Neural progenitor cell (in vitro differentiated cells): ENCODE data around the gene MYO16.

Source experiments
- EZH2 ChIP-seq: fragments of 200-600 bp; sonication (generic); IDR thresholded peaks from 2 replicates; pipeline ENCODE4 v1.6.1; 2017; ENCODE audit warnings: antibody characterized with exemption, mild to moderate bottlenecking, moderate library complexity
- TF ChIP-seq, protein P1 (sequence below): fragments of 200-600 bp; sonication (generic); IDR thresholded peaks from 2 replicates; pipeline ENCODE4 v1.5.1; 2017; ENCODE audit warnings: antibody characterized with exemption, mild to moderate bottlenecking

DNA sequence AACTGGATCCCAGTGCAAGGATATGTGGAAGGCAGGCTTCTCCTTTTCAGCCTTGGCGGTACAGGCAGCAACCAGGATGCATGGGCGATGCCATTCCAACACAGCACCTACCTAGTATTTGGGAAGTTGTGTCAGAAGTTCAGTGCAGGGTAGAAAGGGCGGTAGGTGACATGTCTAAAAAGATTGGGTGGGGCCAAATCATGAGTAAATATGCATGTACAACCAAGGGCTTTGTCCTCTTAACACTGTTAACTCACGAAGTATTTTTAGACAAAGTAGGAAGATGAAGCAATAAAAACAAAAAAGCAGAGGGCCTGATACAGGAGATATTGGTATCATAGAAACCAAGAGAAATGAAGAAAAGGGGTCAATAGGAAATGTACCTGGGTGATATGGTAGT is 392.1 kb downstream of the MYO16 start:
- TF ChIP-seq, protein P1, sequence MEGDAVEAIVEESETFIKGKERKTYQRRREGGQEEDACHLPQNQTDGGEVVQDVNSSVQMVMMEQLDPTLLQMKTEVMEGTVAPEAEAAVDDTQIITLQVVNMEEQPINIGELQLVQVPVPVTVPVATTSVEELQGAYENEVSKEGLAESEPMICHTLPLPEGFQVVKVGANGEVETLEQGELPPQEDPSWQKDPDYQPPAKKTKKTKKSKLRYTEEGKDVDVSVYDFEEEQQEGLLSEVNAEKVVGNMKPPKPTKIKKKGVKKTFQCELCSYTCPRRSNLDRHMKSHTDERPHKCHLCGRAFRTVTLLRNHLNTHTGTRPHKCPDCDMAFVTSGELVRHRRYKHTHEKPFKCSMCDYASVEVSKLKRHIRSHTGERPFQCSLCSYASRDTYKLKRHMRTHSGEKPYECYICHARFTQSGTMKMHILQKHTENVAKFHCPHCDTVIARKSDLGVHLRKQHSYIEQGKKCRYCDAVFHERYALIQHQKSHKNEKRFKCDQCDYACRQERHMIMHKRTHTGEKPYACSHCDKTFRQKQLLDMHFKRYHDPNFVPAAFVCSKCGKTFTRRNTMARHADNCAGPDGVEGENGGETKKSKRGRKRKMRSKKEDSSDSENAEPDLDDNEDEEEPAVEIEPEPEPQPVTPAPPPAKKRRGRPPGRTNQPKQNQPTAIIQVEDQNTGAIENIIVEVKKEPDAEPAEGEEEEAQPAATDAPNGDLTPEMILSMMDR, result no peak
- no peak for TF ChIP-seq EZH2
